LNCAP (cell line): ENCODE results near the gene NETO2.

Source experiments
- TF ChIP-seq, protein P1 (sequence below): fragments of 450-650 bp; IDR thresholded peaks from 2 replicates; pipeline ENCODE4 v1.5.1; 2017; ENCODE audit warnings: mild to moderate bottlenecking

NETO2 gene

DNA sequence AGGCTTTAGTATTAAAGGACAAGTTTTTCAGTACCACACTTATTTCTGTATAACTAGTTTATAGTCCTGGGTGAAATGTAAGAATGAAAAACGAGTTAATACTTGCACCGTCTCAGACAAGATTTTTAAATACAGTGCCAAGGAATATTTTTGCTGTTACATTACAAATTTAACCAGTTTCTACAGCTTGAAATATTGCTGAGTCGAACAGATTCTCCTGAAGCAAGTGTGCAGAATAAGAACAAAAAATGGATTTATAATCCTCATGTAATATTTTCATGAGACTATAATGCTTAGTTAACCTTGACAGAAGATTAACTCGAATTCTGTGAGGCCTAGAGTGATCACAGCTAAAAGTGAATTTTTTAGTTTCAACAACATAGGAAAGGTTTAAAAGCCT is 3.1 kb downstream of the NETO2 start:
- TF ChIP-seq, protein P1, sequence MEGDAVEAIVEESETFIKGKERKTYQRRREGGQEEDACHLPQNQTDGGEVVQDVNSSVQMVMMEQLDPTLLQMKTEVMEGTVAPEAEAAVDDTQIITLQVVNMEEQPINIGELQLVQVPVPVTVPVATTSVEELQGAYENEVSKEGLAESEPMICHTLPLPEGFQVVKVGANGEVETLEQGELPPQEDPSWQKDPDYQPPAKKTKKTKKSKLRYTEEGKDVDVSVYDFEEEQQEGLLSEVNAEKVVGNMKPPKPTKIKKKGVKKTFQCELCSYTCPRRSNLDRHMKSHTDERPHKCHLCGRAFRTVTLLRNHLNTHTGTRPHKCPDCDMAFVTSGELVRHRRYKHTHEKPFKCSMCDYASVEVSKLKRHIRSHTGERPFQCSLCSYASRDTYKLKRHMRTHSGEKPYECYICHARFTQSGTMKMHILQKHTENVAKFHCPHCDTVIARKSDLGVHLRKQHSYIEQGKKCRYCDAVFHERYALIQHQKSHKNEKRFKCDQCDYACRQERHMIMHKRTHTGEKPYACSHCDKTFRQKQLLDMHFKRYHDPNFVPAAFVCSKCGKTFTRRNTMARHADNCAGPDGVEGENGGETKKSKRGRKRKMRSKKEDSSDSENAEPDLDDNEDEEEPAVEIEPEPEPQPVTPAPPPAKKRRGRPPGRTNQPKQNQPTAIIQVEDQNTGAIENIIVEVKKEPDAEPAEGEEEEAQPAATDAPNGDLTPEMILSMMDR = no peak

DNA sequence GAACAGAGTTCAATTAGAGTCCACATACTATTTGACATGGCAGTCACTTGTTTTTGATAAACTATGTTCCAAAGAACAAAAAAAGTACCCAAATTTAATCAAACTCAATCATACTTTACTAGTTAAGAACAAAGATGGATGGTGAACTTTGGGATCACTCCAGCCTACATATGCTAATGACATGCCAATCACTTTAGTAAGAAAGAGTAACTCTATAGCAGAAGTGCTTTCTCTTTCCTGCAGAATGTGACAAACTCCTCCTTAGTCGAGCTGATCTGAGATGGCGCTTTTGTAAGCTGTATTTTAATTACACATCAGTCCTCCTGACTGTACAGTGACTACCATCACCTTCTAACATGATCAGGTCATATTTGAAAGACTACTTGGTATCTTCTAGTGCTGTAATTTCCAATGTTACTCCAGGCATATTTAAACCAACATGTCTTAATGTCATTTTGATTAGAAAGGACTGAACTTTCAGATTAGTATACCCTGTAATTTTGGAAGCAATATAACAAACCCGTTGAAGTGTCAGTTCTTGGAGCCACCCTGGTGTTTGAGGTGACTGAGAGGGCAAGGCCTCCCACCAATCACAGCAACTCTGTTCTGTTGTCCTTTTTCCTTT is 4.1 kb downstream of the NETO2 start:
- TF ChIP-seq, protein P1 = no peak

DNA sequence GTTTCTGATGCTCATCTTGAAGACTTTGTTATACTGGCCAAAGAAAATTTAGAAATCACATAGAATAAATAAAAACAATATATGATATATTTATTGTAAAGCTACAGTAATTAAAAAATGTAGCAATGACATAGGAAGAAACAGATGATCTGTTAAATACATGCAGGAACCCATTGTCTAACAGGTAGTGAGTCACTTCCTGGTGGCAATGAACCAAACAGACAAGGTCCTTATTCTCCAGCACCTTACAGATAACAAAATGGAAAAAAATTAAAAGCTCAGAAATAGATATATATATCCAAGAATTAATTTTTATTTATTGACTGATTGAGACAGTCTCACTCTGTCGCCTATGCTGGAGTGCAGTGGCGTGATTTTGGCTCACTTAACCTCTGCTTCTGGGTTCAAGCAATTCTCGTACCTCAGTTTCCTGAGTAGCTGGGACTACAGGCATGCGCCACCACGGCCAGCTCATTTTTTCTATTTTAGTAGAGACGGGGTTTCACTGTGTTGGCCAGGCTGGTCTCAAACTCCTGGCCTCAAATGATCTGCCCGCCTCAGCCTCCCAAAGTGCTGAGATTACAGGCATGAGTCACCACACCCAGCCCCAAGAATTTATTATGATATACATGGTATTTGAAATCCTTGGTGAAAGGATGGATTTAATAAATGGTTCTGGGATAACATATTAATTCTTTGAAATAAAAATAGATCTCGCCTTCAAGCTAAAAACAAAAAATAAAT is 7.5 kb downstream of the NETO2 start:
- TF ChIP-seq, protein P1 = no peak

DNA sequence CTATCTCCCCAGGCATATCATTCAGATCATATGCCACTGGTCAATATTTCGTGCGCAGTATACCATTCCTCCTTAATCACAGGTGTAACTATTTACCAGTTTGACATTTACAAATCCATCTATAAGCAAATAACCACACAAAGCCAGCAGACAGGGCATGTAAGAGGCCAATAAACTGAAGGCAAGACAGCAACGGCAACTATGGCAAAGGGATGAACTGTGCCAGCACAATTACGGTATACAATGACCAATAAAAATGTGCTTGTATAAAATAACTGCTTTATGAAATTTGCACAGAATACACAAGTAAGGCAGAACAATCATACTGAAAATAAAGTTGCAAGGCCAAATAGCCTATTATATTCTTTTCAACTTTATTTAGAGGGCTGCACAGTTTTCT is 9.2 kb downstream of the NETO2 start:
- TF ChIP-seq, protein P1 = no peak

DNA sequence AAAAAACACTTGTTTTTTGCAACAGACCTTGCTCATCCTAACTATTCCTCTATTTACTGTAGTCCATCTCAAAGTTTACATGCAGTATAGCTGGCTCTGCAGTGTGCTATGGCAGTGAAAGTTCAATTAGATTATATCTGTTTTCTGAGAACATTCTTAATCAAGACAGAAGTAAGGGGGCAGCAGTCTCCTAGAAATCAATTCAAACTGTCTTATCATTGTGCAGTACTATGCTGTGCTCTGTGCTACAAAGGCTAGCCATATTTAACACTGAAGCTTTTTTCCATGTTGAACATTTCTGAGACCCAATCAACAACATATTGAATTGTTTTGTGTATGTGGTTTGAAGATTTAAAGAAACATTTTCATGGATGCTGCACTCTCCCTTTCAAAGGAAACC is 11.4 kb downstream of the NETO2 start:
- TF ChIP-seq, protein P1 = no peak

DNA sequence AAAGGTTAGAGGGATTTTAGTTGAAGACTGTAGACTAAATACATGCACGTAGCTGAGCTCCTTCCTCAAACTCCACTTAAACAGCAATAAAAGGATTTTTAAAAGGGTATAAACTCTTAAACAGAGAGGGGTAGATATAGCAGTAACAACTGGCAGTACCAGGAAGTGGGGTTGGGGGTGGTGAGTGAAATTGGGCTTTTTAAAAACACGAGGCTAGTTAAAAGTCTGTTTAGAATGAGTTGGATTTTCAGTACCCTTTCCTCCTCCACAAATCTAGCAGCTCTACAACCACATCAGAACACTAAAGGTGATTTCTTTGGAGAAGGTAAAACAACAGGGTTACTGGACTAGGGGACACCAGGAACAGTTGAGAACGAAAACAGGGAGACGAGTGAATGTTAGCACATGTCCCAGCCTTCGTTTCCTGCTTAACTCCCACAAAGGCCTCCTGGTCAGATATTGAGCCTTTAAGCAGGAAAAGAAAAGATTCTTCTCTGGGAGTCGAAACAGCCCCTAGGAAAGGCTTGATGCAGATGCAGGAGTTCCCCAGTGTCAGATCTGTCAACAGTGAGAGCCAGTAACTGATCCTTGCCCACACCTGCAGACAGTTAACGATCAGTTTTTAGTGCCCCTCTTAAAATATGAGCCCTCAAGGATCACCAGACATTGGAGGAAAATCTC is 13.8 kb downstream of the NETO2 start:
- TF ChIP-seq, protein P1 = no peak

DNA sequence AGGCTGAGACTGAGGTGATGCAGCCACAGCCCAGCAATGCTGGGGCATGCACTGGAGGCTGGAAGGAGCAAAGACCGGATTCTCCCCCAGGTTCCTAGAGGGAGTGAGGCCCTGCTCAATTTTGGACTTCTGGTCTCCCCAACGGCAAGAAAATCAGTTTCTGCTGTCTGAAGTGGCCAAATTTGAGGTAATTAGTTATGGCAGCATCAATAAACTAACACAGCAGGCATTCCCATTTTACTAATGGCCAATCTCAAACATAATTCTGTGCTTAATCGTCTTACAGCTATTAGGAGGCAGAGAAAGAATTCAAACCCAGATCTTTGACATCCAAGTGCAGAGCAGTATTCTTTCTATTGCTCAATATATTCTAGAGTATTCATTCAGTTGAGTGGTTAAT is 16.2 kb downstream of the NETO2 start:
- TF ChIP-seq, protein P1 = no peak
